Stimulated activated naive CD4-positive, alpha-beta T cell treated with Interleukin-2 at 50 U/mL for 16 hours (primary cell): ENCODE results near the gene SPG7.
"Not testable (repeated sequence)": the region's sequence is repeated elsewhere in the genome, so short reads cannot be mapped to it uniquely, and the experiment has no call there.

Experiments
- DNase-seq: peaks from one replicate; lab custom pipeline; 2025; lab: John Stamatoyannopoulos, UW

The SPG7 gene

GRCh38 chr16:89564476-89565255, 56.5 kb downstream of the SPG7 start:
- no peak for DNase-seq

DNA sequence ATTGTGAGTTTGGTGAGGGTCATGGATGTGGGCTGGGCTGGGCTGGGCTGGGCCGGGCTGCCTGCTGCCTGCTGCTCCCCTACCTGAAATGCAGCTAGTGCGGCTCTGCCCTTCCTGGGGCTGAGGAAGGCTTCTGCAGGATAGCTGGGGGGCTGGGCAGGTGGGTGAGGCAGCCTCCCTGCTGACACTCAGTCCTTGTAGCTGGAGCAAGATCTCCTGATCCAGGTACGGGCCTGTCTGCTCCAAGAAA, 57.0 kb downstream of the SPG7 start:
- DNase-seq = no peak

DNA sequence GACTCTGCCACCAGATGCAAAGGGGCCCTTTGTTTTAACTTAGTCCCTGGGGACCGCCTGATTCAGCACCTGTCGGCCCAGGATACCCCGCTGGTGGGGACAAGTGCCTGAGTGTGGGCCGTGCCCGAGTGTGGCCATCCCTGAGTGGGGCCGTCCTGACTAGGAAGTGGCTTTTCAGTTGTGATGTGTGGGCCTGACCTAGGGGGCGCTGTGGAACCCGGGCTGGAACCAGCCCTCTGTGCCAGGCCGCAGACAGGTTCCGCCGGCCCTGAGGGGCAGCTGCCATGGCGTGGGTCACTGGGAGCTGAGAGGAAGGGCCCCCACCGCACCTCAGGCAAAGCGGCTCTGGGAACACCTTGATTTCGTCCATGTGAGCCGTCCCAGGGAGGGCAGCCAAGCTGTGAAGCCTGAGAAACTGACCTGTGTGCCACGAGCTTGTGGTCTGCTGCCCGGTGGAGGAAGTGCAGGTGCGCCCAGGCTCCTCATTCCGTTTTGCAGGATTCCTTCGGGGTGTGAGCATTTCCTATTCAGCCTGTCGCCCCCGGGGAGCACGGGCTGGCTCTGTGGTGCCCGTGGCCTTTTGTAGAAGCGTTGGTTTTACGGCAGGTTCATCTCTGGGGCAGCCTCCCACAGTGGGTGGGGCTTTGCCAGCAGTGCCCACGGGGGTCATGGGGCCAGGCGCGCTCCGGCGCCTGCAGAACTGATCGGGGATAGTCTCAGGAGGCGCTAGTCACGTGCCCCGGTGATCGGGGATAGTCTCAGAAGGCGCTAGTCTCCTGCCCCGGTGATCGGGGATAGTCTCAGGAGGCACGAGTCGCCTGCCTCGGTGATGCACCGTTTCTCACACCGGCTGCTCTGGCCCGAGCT, 57.5 kb downstream of the SPG7 start:
- peak; percentile 45 for DNase-seq

- no peak for DNase-seq
Measured at GRCh38 chr16:89567656-89568594, 59.7 kb downstream of the SPG7 start.

GRCh38 chr16:89569506-89570341, 61.5 kb downstream of the SPG7 start:
- no peak for DNase-seq

- DNase-seq = no peak
Measured at GRCh38 chr16:89570342-89570923, 62.2 kb downstream of the SPG7 start.

GRCh38 chr16:89570983-89571598, 62.9 kb downstream of the SPG7 start:
- not testable (repeated sequence) for DNase-seq

DNA sequence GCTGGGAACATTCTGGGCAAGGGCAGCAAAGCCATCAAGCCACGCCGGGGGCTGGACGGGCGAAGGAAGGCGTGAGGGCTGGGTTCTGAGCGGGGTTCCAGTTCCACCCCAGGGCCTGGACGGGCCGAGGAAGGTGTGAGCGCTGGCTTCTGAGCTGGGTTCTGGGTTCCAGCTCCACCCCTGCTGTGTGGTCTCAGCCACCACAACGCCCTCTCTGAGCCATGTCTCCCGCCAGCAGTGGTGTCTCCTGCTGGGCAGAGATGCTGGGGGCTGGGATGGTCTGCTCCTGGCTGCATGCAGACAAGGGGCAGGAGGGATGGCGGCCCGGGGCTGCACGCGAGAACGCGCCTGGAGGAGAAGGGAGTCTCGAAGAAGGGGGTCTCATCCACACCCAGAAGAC, 63.4 kb downstream of the SPG7 start:
- no peak for DNase-seq

GRCh38 chr16:89572073-89572484, 63.9 kb downstream of the SPG7 start:
- no peak for DNase-seq

DNA sequence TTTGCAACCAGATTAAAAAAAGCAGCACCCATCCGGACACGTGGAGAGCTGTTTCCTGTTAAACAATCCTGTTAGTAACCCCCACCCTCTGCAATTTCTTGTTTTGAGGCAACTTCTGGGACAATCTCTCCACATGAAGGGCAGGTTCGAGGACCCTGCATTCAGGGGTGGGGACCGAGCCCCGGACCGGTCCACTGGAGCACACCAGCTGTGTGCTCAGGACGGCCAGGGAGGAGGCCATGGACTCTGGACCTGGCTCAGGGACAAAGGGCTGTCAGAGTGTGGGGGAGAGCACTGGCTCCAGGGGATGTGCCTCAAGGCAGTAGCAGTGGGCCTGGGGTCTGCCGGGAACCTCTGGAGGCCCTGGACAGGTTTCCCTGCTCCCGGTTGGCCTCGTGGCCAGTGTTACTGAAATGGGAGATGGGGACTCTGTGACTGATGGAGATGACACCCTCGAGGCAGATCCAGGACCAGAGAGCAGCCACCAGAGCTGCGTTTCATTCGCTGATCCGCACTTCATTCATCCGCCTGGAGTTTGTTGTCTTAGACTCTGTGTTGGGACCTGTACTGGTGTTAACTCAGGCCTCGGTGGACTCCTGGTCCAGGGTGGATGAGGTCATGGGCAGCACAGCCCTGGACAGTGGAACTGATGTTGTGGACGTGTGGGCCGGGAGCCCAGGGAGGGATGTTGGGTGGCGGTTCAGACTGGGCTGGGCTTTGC, 64.4 kb downstream of the SPG7 start:
- no peak for DNase-seq

DNA sequence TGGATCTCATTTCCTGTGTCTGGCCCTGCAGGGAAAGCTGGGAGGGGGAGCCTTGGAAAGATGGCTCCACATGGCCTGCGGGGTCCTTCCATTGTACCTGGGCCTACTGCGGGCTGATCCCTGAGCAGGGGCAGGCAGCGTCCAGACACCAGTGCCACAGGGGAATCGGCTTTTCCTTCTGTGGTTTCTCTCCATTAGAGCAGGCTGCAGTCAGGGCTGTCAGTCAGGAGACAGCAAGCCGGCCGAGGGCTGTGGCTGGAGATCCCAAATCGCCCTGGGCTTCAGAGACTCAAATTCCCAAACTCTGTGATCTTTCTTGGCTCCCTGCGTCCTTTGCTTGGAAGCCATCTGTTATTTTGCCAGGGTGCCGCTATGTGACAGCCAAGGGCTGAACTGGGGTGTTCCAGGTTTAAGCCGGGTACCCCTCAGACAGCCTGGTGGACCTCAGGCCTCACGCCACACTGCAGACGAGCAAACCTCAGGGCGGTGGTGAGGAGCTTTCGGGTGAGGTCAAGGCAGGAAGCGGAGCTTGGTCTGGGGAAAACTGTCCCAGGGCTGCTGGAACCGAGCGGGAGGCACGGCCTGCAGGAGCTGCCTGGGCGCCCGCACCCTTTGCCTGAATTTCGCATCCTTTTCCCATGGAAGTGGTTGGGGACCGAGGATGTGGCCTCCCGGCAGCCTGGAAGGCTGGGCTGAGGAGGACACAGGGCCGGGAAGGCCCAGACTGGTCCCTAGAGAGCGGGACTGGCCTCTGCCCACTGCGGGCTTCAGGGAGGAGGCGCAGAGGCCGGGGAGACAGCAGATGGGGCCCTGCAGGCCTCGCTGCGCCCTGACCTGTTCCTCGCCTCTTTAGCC, 65.8 kb downstream of the SPG7 start:
- no peak for DNase-seq

- peak; percentile 52 for DNase-seq
Measured at GRCh38 chr16:89574681-89575246, 66.6 kb downstream of the SPG7 start.

- DNase-seq = no peak
Measured at GRCh38 chr16:89575247-89576152, 67.3 kb downstream of the SPG7 start, which contains the start of gene CPNE7. Gene CPNE7 (plus strand): TSS chr16:89575758. CDS start chr16:89575898, 140 bp downstream.

DNA sequence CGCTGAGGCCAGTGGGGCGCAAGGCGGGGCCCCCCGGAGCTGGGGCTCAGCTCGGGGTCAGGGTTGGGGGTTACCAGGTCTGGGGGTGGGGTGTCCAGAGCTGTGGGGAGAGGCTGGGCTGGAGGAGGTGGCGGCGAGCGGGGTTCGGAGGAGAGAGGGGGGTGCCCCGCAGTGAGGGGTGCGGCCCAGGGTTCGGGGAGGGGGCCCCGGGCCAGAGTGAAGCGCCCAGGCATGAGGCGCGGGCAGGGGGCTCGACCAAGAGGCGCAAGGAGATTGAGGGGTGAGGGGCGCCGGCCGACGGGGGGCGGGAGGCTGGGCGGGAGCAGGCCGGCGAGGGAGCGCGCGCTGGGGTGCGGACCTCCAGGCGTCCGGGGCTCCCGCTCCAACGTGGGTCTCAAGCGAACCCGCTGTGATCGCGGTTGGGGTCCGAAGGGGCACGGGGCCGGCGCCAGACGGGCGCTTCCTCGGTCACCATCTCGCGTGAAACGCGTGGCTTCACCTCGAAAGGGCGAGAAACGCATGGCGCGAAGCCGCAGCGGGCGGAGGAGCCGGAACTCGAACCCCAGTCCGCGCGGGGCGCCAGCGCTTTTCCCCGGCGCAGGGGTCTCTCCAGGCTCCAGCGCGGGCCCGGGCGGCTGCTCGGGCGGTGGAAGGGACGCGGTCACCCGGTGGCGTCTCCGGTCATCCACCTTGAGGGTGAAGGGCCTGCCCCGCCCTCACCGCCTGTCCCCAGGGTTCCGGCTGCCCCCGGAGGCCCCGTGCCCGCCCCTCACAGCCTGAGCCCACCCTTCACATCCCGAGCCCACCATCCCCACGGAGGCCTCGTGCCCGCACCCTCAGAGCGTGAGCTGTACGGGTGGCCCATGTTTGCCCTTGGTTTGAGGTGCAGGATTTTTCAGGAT, 68.2 kb downstream of the SPG7 start:
- DNase-seq = no peak

GRCh38 chr16:89577055-89577759, 69.0 kb downstream of the SPG7 start:
- no peak for DNase-seq

- DNase-seq = no peak
Measured at GRCh38 chr16:89579351-89579750, 71.1 kb downstream of the SPG7 start.
